ENCODE measurements around the gene MORN1. TPM values are rescaled to one million over a fixed set of nuclear protein-coding genes. Genes with fewer than 3 reads are reported as not detected.

Gene MORN1
- total and polyA plus RNA-seq, 2 experiments from 2014 or later: 4.5 to 9.4 TPM

DNA sequence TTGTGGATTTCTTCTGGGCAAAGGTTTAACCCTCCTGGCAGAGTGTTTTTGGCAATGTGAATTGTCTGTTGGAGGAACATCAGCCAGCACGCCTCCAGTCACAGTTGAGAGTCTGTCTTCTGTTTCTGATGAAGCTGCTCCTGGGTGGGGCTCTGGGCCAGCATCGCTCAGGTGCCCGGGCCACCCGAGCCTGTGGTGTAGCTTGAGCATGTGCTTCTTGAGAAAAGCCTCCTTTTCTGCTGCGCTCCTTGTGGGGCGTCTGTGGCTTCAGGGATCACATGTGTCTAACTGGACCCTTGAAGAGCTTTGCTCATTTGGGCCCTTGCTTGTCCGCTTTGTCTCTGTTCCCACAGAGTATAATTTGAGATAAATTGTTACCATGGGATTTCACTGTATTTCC, 7.5 kb upstream of the MORN1 start:
- WGBS (ENCODE audit: low lambda C conversion rate, missing lambda C conversion rate): 98% methylated on average over 7 of the region's 7 CpGs
- peaks cover 5% of the 10 kb centered on the region for H3K4me1 ChIP-seq (ENCODE audit: insufficient read depth)
- no peak for DNase-seq (ENCODE audit: low spot score)
- peaks cover 19% of the 10 kb centered on the region for H4K20me1 ChIP-seq (ENCODE audit: insufficient read depth, poor library complexity, severe bottlenecking)
- H2AFZ ChIP-seq: no peak overlapping the region
- peaks cover 61% of the 10 kb centered on the region for H3K79me2 ChIP-seq
- H3K9me3 ChIP-seq (ENCODE audit: low read depth): no peaks in the 10 kb centered on the region
- TF ChIP-seq EZH2 (IDR thresholded peaks at IDR 0.05; ENCODE audit: borderline replicate concordance) (no peak), EZH2phosphoT487 (IDR thresholded peaks at IDR 0.05; ENCODE audit: low read depth, severe bottlenecking, unreplicated experiment) (no peak)
- TF ChIP-seq, protein P1, sequence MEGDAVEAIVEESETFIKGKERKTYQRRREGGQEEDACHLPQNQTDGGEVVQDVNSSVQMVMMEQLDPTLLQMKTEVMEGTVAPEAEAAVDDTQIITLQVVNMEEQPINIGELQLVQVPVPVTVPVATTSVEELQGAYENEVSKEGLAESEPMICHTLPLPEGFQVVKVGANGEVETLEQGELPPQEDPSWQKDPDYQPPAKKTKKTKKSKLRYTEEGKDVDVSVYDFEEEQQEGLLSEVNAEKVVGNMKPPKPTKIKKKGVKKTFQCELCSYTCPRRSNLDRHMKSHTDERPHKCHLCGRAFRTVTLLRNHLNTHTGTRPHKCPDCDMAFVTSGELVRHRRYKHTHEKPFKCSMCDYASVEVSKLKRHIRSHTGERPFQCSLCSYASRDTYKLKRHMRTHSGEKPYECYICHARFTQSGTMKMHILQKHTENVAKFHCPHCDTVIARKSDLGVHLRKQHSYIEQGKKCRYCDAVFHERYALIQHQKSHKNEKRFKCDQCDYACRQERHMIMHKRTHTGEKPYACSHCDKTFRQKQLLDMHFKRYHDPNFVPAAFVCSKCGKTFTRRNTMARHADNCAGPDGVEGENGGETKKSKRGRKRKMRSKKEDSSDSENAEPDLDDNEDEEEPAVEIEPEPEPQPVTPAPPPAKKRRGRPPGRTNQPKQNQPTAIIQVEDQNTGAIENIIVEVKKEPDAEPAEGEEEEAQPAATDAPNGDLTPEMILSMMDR (IDR thresholded peaks at IDR 0.05; ENCODE audit: poor library complexity): no peak
- no peaks in the 10 kb centered on the region for H3K27me3 ChIP-seq
- H3K4me3 ChIP-seq: no peak overlapping the region
- no peak overlapping the region for H3K27ac ChIP-seq
- H3K36me3 ChIP-seq (replicated peaks; ENCODE audit: insufficient read depth, low read depth): no peaks in the 10 kb centered on the region
- H3K9me2 ChIP-seq (replicated peaks; ENCODE audit: insufficient read depth): no peaks in the 10 kb centered on the region
- no peak overlapping the region for H3K4me2 ChIP-seq

DNA sequence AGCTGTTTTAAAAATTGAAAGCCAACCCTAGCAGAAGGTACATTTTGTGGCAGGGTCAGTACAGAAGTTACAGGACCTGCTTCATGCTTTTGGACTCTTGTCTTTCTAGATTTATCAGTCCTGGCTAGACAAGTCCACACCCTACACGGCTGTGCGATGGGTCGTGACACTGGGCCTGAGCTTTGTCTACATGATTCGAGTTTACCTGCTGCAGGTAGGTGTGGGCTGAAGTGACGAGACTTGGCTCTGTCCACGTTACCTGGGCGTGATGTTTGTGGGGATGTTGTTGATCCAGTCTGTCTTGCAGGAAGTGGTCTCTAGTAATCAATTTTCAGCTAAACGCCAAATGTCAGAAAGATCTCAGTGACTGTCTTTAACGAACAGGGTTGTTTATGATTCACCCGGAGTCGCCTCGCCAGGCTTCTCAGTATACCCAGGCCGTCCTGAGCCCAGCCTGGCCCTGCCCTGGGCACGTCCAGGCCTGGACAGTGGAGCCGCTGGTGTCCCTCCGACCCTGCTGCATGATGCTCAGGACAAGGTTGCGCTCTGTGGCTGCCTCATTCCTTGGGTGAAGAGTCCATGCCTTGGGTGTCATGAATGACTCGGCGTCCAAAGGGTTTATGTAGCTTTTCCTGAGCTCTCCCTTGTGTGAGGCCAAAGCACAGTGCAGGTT, 5.8 kb upstream of the MORN1 start:
- no peak overlapping the region for H3K27ac ChIP-seq
- H3K4me3 ChIP-seq: no peak overlapping the region
- peaks cover 21% of the 10 kb centered on the region for H3K4me1 ChIP-seq (ENCODE audit: insufficient read depth)
- H3K79me2 ChIP-seq: peaks cover 79% of the 10 kb centered on the region
- H3K36me3 ChIP-seq (replicated peaks; ENCODE audit: insufficient read depth, low read depth): no peaks in the 10 kb centered on the region
- H4K20me1 ChIP-seq (ENCODE audit: insufficient read depth, poor library complexity, severe bottlenecking): peaks cover 34% of the 10 kb centered on the region
- no peaks in the 10 kb centered on the region for H3K27me3 ChIP-seq
- H2AFZ ChIP-seq: no peak overlapping the region
- H3K4me2 ChIP-seq: no peak overlapping the region
- H3K9me3 ChIP-seq (ENCODE audit: low read depth): no peaks in the 10 kb centered on the region
- DNase-seq (ENCODE audit: low spot score): no peak
- no peaks in the 10 kb centered on the region for H3K9me2 ChIP-seq (replicated peaks; ENCODE audit: insufficient read depth)
- TF ChIP-seq, protein P1 (IDR thresholded peaks at IDR 0.05; ENCODE audit: poor library complexity): no peak
- no peak for TF ChIP-seq EZH2 (IDR thresholded peaks at IDR 0.05; ENCODE audit: borderline replicate concordance)
- TF ChIP-seq EZH2phosphoT487 (IDR thresholded peaks at IDR 0.05; ENCODE audit: low read depth, severe bottlenecking, unreplicated experiment): no peak
- WGBS (ENCODE audit: low lambda C conversion rate, missing lambda C conversion rate): 93% methylated on average over 19 of the region's 19 CpGs

DNA sequence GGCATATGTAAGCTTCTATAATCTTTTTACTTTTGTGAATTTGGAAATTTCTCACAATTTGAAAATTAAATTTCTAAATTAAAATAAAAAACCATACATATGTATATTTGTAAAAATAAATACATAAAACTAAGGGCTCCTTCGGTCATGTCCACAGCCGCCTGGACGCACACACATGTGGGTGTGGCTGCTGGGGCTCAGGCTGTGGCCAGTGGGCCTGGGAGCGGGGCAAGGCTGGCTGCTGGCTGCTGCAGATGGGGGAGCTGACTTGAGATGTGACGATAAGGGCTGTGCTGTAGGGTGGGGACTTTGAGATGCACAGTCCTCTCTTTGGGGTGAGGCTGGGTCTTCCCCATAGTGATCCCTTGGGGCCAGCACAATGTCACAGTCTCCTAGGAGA, 5.1 kb upstream of the MORN1 start:
- 97% methylated on average over 5 of the region's 5 CpGs for WGBS (ENCODE audit: low lambda C conversion rate, missing lambda C conversion rate)
- Histone ChIP-seq H3K9me3 (ENCODE audit: low read depth) (no peaks in the 10 kb centered on the region), H3K27me3 (no peaks in the 10 kb centered on the region), H3K4me3 (no peak overlapping the region), H3K27ac (no peak overlapping the region), H3K4me2 (no peak overlapping the region), H3K79me2 (peaks cover 80% of the 10 kb centered on the region), H3K36me3 (replicated peaks; ENCODE audit: insufficient read depth, low read depth) (no peaks in the 10 kb centered on the region), H2AFZ (no peak overlapping the region), H3K4me1 (ENCODE audit: insufficient read depth) (peaks cover 21% of the 10 kb centered on the region), H3K9me2 (replicated peaks; ENCODE audit: insufficient read depth) (no peaks in the 10 kb centered on the region), H4K20me1 (ENCODE audit: insufficient read depth, poor library complexity, severe bottlenecking) (peaks cover 30% of the 10 kb centered on the region)
- TF ChIP-seq EZH2 (IDR thresholded peaks at IDR 0.05; ENCODE audit: borderline replicate concordance) (no peak), EZH2phosphoT487 (IDR thresholded peaks at IDR 0.05; ENCODE audit: low read depth, severe bottlenecking, unreplicated experiment) (no peak)
- TF ChIP-seq, protein P1 (IDR thresholded peaks at IDR 0.05; ENCODE audit: poor library complexity): no peak
- no peak for DNase-seq (ENCODE audit: low spot score)

Data from hepatocyte (in vitro differentiated cells).